Head of caudate nucleus (tissue), 42 donors: ENCODE results near the gene CRYBB1.
A peak's percentile ranks its signal among the peaks of the same experiment; 100 is the strongest.

Source experiments
- DNase-seq, 42 donors: peaks; one replicate each; pipeline versions ENCODE4 v3.0.0 to v3.0.0-alpha.2; 2020 to 2021; ENCODE audit warnings: mixed read lengths in 7 of 42
- intact Hi-C: fragments of 100-400 bp; cut with DNase I; formaldehyde crosslinking; loops from one replicate; pipeline ENCODE4 v1.15.0; 2022

The CRYBB1 gene

GRCh38 chr22:26586556-26587325 lies 31.1 kb downstream of the CRYBB1 start:
- DNase-seq, result no peak
- intact Hi-C loops, result loop anchor here (10.0 kb wide), 1 partner anchor 72 kb away; the partner anchor contains the start of gene TFIP11

GRCh38 chr22:26585104-26585790 lies 32.6 kb downstream of the CRYBB1 start:
- peak in 1 of 42 donors; percentile 12 for DNase-seq
- intact Hi-C loops, result loop anchor here (10.0 kb wide), 1 partner anchor 70 kb away; the partner anchor contains the start of gene TFIP11

- intact Hi-C loops, result loop anchor here (10.0 kb wide), 1 partner anchor 69 kb away; the partner anchor contains the start of gene TFIP11
- DNase-seq, result no peak
Observed at GRCh38 chr22:26584010-26584409, 33.8 kb downstream of the CRYBB1 start.

- intact Hi-C loops, result loop anchor here (10.0 kb wide), 1 partner anchor 67 kb away; the partner anchor contains the start of gene TFIP11
- DNase-seq, result no peak
Observed at GRCh38 chr22:26581633-26582168, 36.1 kb downstream of the CRYBB1 start.

- intact Hi-C loops, result loop anchor here (10.0 kb wide), 1 partner anchor 66 kb away; the partner anchor contains the start of gene TFIP11
- no peak for DNase-seq
Observed at GRCh38 chr22:26581026-26581425, 36.8 kb downstream of the CRYBB1 start.

GRCh38 chr22:26580240-26580962 lies 37.4 kb downstream of the CRYBB1 start:
- DNase-seq, result no peak
- intact Hi-C loops, result loop anchor here (10.0 kb wide), 1 partner anchor 66 kb away; the partner anchor contains the start of gene TFIP11

- peak in 6 of 42 donors; percentile 8 to 31 (median 19) for DNase-seq
- intact Hi-C loops, result no loop called here
Observed at GRCh38 chr22:26579331-26579886, 38.4 kb downstream of the CRYBB1 start.

- no peak for DNase-seq
- intact Hi-C loops, result no loop called here
Observed at GRCh38 chr22:26577081-26577480, 40.7 kb downstream of the CRYBB1 start.

GRCh38 chr22:26576026-26576680 lies 41.7 kb downstream of the CRYBB1 start:
- DNase-seq, result no peak

GRCh38 chr22:26574001-26574723 lies 43.7 kb downstream of the CRYBB1 start:
- DNase-seq, result no peak
- intact Hi-C loops, result no loop called here

More at GRCh38 chr22:26576026-26576680, 41.7 kb downstream of the CRYBB1 start:
- intact Hi-C loops, result no loop called here

GRCh38 chr22:26573026-26573662 lies 44.7 kb downstream of the CRYBB1 start:
- intact Hi-C loops, result no loop called here
- DNase-seq, result peak in 25 of 42 donors; percentile 13 to 68 (median 38)

- DNase-seq, result no peak
- intact Hi-C loops, result no loop called here
Observed at GRCh38 chr22:26570864-26571525, 46.8 kb downstream of the CRYBB1 start.

GRCh38 chr22:26570115-26570514 lies 47.7 kb downstream of the CRYBB1 start:
- peak in 24 of 42 donors; percentile 12 to 47 (median 28) for DNase-seq
- intact Hi-C loops, result no loop called here

GRCh38 chr22:26568207-26568706 lies 49.6 kb downstream of the CRYBB1 start:
- no peak for DNase-seq
- intact Hi-C loops, result no loop called here

- intact Hi-C loops, result no loop called here
- no peak for DNase-seq
Observed at GRCh38 chr22:26567610-26568009, 50.2 kb downstream of the CRYBB1 start.

GRCh38 chr22:26566994-26567393 lies 50.8 kb downstream of the CRYBB1 start:
- intact Hi-C loops, result no loop called here
- DNase-seq, result no peak
